Activated naive CD8-positive, alpha-beta T cell (primary cell): Measurements from ENCODE around the gene ALPK3.

Experiments used
- H3K27ac Mint-ChIP-seq: one replicate; pipeline ENCODE4 v1.8.0; 2021; ENCODE audit warnings: mixed read lengths
- H3K27me3 Mint-ChIP-seq: one replicate; pipeline ENCODE4 v1.8.0; 2021; ENCODE audit warnings: mixed read lengths
- H3K36me3 Mint-ChIP-seq: one replicate; pipeline ENCODE4 v1.8.0; 2021; ENCODE audit warnings: mixed read lengths
- H3K4me1 Mint-ChIP-seq: one replicate; pipeline ENCODE4 v1.8.0; 2021; ENCODE audit warnings: low read depth, mixed read lengths
- H3K4me3 Mint-ChIP-seq: one replicate; pipeline ENCODE4 v1.8.0; 2021; ENCODE audit warnings: mild to moderate bottlenecking, mixed read lengths
- H3K9me3 Mint-ChIP-seq: one replicate; pipeline ENCODE4 v1.8.0; 2021; ENCODE audit warnings: low read depth, mixed read lengths

Gene ALPK3

GRCh38 chr15:84891339-84891738 is 74.2 kb downstream of the ALPK3 start:
- Mint-ChIP-seq H3K27me3 (peaks cover 2% of the 10 kb centered on the region), H3K27ac (no peak overlapping the region), H3K4me3 (no peak overlapping the region), H3K36me3 (no peaks in the 10 kb centered on the region), H3K4me1 (no peaks in the 10 kb centered on the region), H3K9me3 (no peaks in the 10 kb centered on the region)

GRCh38 chr15:84892786-84893307 is 75.7 kb downstream of the ALPK3 start:
- no peak overlapping the region for H3K4me3 Mint-ChIP-seq
- peaks cover 8% of the 10 kb centered on the region for H3K27me3 Mint-ChIP-seq
- no peaks in the 10 kb centered on the region for H3K36me3 Mint-ChIP-seq
- no peaks in the 10 kb centered on the region for H3K9me3 Mint-ChIP-seq
- H3K4me1 Mint-ChIP-seq, result no peaks in the 10 kb centered on the region
- no peak overlapping the region for H3K27ac Mint-ChIP-seq

GRCh38 chr15:84893607-84894006 is 76.5 kb downstream of the ALPK3 start:
- no peak overlapping the region for H3K4me3 Mint-ChIP-seq
- no peaks in the 10 kb centered on the region for H3K9me3 Mint-ChIP-seq
- no peaks in the 10 kb centered on the region for H3K4me1 Mint-ChIP-seq
- no peaks in the 10 kb centered on the region for H3K36me3 Mint-ChIP-seq
- peaks cover 8% of the 10 kb centered on the region for H3K27me3 Mint-ChIP-seq
- no peak overlapping the region for H3K27ac Mint-ChIP-seq

GRCh38 chr15:84894736-84895425 is 77.7 kb downstream of the ALPK3 start:
- no peaks in the 10 kb centered on the region for H3K9me3 Mint-ChIP-seq
- no peak overlapping the region for H3K27ac Mint-ChIP-seq
- no peaks in the 10 kb centered on the region for H3K36me3 Mint-ChIP-seq
- H3K4me1 Mint-ChIP-seq, result no peaks in the 10 kb centered on the region
- H3K27me3 Mint-ChIP-seq, result peaks cover 8% of the 10 kb centered on the region
- no peak overlapping the region for H3K4me3 Mint-ChIP-seq

GRCh38 chr15:84898761-84899160 is 81.6 kb downstream of the ALPK3 start:
- Mint-ChIP-seq H3K36me3 (peaks cover 2% of the 10 kb centered on the region), H3K9me3 (no peaks in the 10 kb centered on the region), H3K27me3 (peaks cover 8% of the 10 kb centered on the region), H3K4me1 (no peaks in the 10 kb centered on the region), H3K4me3 (no peak overlapping the region), H3K27ac (no peak overlapping the region)

- Mint-ChIP-seq H3K9me3 (no peaks in the 10 kb centered on the region), H3K27ac (no peak overlapping the region), H3K4me1 (no peaks in the 10 kb centered on the region), H3K4me3 (no peak overlapping the region), H3K27me3 (peaks cover 8% of the 10 kb centered on the region), H3K36me3 (peaks cover 2% of the 10 kb centered on the region)
Measured at GRCh38 chr15:84899750-84900149, 82.6 kb downstream of the ALPK3 start.

- Mint-ChIP-seq H3K27me3 (peaks cover 5% of the 10 kb centered on the region), H3K36me3 (peaks cover 2% of the 10 kb centered on the region), H3K9me3 (no peaks in the 10 kb centered on the region), H3K4me3 (no peak overlapping the region), H3K27ac (no peak overlapping the region), H3K4me1 (no peaks in the 10 kb centered on the region)
Measured at GRCh38 chr15:84901540-84901939, 84.4 kb downstream of the ALPK3 start.

GRCh38 chr15:84903751-84904150 is 86.6 kb downstream of the ALPK3 start:
- no peaks in the 10 kb centered on the region for H3K27me3 Mint-ChIP-seq
- no peaks in the 10 kb centered on the region for H3K9me3 Mint-ChIP-seq
- H3K27ac Mint-ChIP-seq, result no peak overlapping the region
- no peaks in the 10 kb centered on the region for H3K4me1 Mint-ChIP-seq
- peaks cover 2% of the 10 kb centered on the region for H3K36me3 Mint-ChIP-seq
- H3K4me3 Mint-ChIP-seq, result no peak overlapping the region

- Mint-ChIP-seq H3K9me3 (no peaks in the 10 kb centered on the region), H3K36me3 (peaks cover 2% of the 10 kb centered on the region), H3K27me3 (no peaks in the 10 kb centered on the region), H3K4me1 (no peaks in the 10 kb centered on the region), H3K27ac (no peak overlapping the region), H3K4me3 (no peak overlapping the region)
Measured at GRCh38 chr15:84904419-84904818, 87.3 kb downstream of the ALPK3 start.

- Mint-ChIP-seq H3K27ac (no peak overlapping the region), H3K36me3 (peaks cover 2% of the 10 kb centered on the region), H3K4me3 (no peak overlapping the region), H3K4me1 (no peaks in the 10 kb centered on the region), H3K9me3 (no peaks in the 10 kb centered on the region), H3K27me3 (no peaks in the 10 kb centered on the region)
Measured at GRCh38 chr15:84905016-84905916, 88.1 kb downstream of the ALPK3 start.

- no peaks in the 10 kb centered on the region for H3K36me3 Mint-ChIP-seq
- no peaks in the 10 kb centered on the region for H3K9me3 Mint-ChIP-seq
- no peak overlapping the region for H3K27ac Mint-ChIP-seq
- H3K27me3 Mint-ChIP-seq, result no peaks in the 10 kb centered on the region
- no peak overlapping the region for H3K4me3 Mint-ChIP-seq
- H3K4me1 Mint-ChIP-seq, result no peaks in the 10 kb centered on the region
Measured at GRCh38 chr15:84907731-84908130, 90.6 kb downstream of the ALPK3 start.

GRCh38 chr15:84908564-84908963 is 91.4 kb downstream of the ALPK3 start:
- no peak overlapping the region for H3K27ac Mint-ChIP-seq
- no peaks in the 10 kb centered on the region for H3K4me1 Mint-ChIP-seq
- no peaks in the 10 kb centered on the region for H3K27me3 Mint-ChIP-seq
- H3K36me3 Mint-ChIP-seq, result no peaks in the 10 kb centered on the region
- no peak overlapping the region for H3K4me3 Mint-ChIP-seq
- H3K9me3 Mint-ChIP-seq, result no peaks in the 10 kb centered on the region

GRCh38 chr15:84909029-84909428 is 91.9 kb downstream of the ALPK3 start:
- no peaks in the 10 kb centered on the region for H3K36me3 Mint-ChIP-seq
- no peaks in the 10 kb centered on the region for H3K4me1 Mint-ChIP-seq
- H3K27me3 Mint-ChIP-seq, result no peaks in the 10 kb centered on the region
- no peak overlapping the region for H3K27ac Mint-ChIP-seq
- no peaks in the 10 kb centered on the region for H3K9me3 Mint-ChIP-seq
- no peak overlapping the region for H3K4me3 Mint-ChIP-seq

GRCh38 chr15:84909782-84910181 is 92.6 kb downstream of the ALPK3 start:
- Mint-ChIP-seq H3K27me3 (peaks cover under 1% of the 10 kb centered on the region), H3K9me3 (no peaks in the 10 kb centered on the region), H3K4me1 (peaks cover under 1% of the 10 kb centered on the region), H3K36me3 (no peaks in the 10 kb centered on the region), H3K27ac (no peak overlapping the region), H3K4me3 (no peak overlapping the region)

- no peaks in the 10 kb centered on the region for H3K9me3 Mint-ChIP-seq
- H3K4me3 Mint-ChIP-seq, result no peak overlapping the region
- peaks cover 2% of the 10 kb centered on the region for H3K36me3 Mint-ChIP-seq
- no peak overlapping the region for H3K27ac Mint-ChIP-seq
- peaks cover 6% of the 10 kb centered on the region for H3K27me3 Mint-ChIP-seq
- peaks cover 6% of the 10 kb centered on the region for H3K4me1 Mint-ChIP-seq
Measured at GRCh38 chr15:84910928-84911623, 93.9 kb downstream of the ALPK3 start.
